Naive thymus-derived CD4-positive, alpha-beta T cell (primary cell): ENCODE measurements around the gene CDK15. TPM values are rescaled to one million over a fixed set of nuclear protein-coding genes. Genes with fewer than 3 reads are reported as not detected.
A peak's percentile ranks its signal among the peaks of the same experiment; 100 is the strongest.

ENCODE experiments used
- ATAC-seq: fragments of 150-1000 bp; cut with Tn5 transposase; 2 replicates; pipeline ENCODE4 v1.10.0; 2021; ENCODE audit warnings: mild to moderate bottlenecking, moderate library complexity
- CTCF ChIA-PET: fragments of 350-600 bp; sonication (Branson Sonifier 250); formaldehyde crosslinking; loops from one replicate; lab custom pipeline; 2021; ENCODE audit warnings: antibody characterized with exemption; lab: Charles Lee
- POLR2A ChIA-PET: fragments of 350-600 bp; sonication (Branson Sonifier 250); formaldehyde crosslinking; loops from one replicate; lab custom pipeline; 2021; ENCODE audit warnings: antibody characterized with exemption, inconsistent platforms; lab: Charles Lee
- DNase-seq, 9 donors: peaks; one replicate each; pipeline versions ENCODE4 v3.0.0 to v3.0.0-alpha.2; 2020 to 2022; ENCODE audit warnings: mixed read lengths in 1 of 9
- H3K27ac ChIP-seq: one replicate; pipeline ENCODE4 v1.7.0; 2013; ENCODE audit warnings: mild to moderate bottlenecking, low read depth, low read length, moderate library complexity
- H3K27me3 ChIP-seq, 2 donors: one replicate each; pipeline ENCODE4 v1.7.0; 2013; ENCODE audit warnings: low read length in 2 of 2, mild to moderate bottlenecking in 2 of 2, moderate library complexity in 2 of 2; ENCODE audit not compliant: control insufficient read depth in 2 of 2, insufficient read depth in 2 of 2
- H3K36me3 ChIP-seq, 3 experiments: 1 replicate in 2 of 3; 2 replicates in 1 of 3; pipeline ENCODE4 v1.7.0; 2013; ENCODE audit warnings: low read length in 3 of 3, mild to moderate bottlenecking in 3 of 3, moderate library complexity in 1 of 3; ENCODE audit not compliant: insufficient read depth in 3 of 3, control insufficient read depth in 2 of 3
- H3K4me1 ChIP-seq, 2 donors: one replicate each; pipeline ENCODE4 v1.7.0; 2013; ENCODE audit warnings: low read length in 2 of 2, mild to moderate bottlenecking in 2 of 2, moderate library complexity in 1 of 2; ENCODE audit not compliant: control insufficient read depth in 2 of 2, insufficient read depth in 2 of 2
- H3K4me3 ChIP-seq: 2 replicates; pipeline ENCODE4 v1.7.0; 2013; ENCODE audit warnings: mild to moderate bottlenecking, low read length
- H3K9me3 ChIP-seq, 3 experiments: 1 replicate in 2 of 3; 2 replicates in 1 of 3; pipeline ENCODE4 v1.7.0; 2013; ENCODE audit warnings: low read length in 3 of 3; ENCODE audit not compliant: control insufficient read depth in 2 of 3
- H3K27ac Mint-ChIP-seq, 9 donors: one replicate each; pipeline ENCODE4 v1.8.0; 2020 to 2022; ENCODE audit warnings: mixed read lengths in 9 of 9, mild to moderate bottlenecking in 8 of 9, moderate library complexity in 5 of 9, inconsistent platforms in 2 of 9
- H3K27me3 Mint-ChIP-seq, 5 donors: one replicate each; pipeline ENCODE4 v1.8.0; 2021 to 2022; ENCODE audit warnings: mixed read lengths in 5 of 5, mild to moderate bottlenecking in 1 of 5
- H3K36me3 Mint-ChIP-seq, 5 donors: one replicate each; pipeline ENCODE4 v1.8.0; 2020 to 2022; ENCODE audit warnings: mixed read lengths in 5 of 5, mild to moderate bottlenecking in 3 of 5, inconsistent platforms in 1 of 5
- H3K4me1 Mint-ChIP-seq, 7 donors: one replicate each; pipeline ENCODE4 v1.8.0; 2020 to 2022; ENCODE audit warnings: mixed read lengths in 7 of 7, mild to moderate bottlenecking in 3 of 7, inconsistent platforms in 1 of 7
- H3K4me3 Mint-ChIP-seq, 10 donors: one replicate each; pipeline ENCODE4 v1.8.0; 2020 to 2022; ENCODE audit warnings: mild to moderate bottlenecking in 10 of 10, mixed read lengths in 10 of 10, moderate library complexity in 6 of 10, inconsistent platforms in 2 of 10
- H3K9me3 Mint-ChIP-seq, 11 donors: one replicate each; pipeline ENCODE4 v1.8.0; 2020 to 2022; ENCODE audit warnings: mixed read lengths in 11 of 11, mild to moderate bottlenecking in 4 of 11, inconsistent platforms in 1 of 11, moderate library complexity in 1 of 11
- intact Hi-C, 2 donors: fragments of 100-400 bp; cut with micrococcal nuclease; formaldehyde crosslinking; loops; one replicate each; pipeline ENCODE4 v1.15.1; 2023
- polyA plus RNA-seq, 2 donors: library from polyadenylated mRNA; unstranded; fragments of 300-500 nt; fragmentation: Illumina TruSeq; gene quantifications; one replicate each; pipeline ENCODE4 v1.2.3, GENCODE V29; 2021
- total RNA-seq, 6 experiments: library from RNA in 5 of 6; stranded (reverse) in 5 of 6; gene quantifications; 1 replicate in 5 of 6; 2 replicates in 1 of 6; pipeline ENCODE4 v1.2.3 and lab custom pipeline; 2021 to 2026

Gene CDK15
- total and polyA plus RNA-seq, 7 experiments from 2014 or later, result not detected

DNA sequence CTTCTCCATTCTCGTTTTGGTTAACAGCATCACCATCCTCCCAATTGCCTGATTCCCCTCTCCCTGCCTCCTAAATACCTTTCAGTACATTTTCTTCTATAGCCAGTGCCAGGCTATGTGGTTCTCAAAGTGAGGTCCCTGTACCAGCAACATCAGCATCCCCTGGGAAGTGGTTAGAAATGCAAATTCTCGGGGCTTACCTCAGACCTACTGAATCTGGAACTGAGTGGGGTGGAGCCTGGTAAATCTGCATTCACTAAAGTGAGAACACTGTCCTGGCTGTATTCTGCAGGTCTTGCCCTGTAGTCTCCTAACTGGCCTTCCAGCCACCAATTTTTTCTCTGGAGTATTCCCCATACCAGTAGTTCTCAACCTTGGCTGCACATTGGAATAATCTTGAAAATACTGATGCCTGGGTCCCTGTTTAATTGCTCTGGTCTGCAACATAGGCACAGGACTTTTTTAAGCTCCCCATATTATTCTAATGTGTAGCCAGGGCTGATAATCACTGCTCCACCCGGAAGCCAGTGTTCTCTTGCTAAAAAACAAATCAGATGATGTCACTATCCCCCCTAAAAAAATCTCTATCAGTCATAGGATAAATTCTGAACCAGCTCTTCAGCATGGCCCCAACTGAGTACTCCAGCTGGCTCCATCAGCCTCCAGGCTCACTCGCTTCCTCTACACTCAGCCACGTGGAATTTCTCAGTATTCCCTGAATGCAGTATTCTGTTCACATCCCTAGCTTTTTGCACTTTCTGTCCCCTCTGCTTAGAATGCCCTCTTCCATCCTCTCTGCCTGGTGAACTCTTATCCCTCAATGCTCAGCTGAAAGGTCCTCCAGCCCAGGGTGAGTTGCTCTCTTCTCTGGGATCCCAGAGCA, 98.4 kb downstream of the CDK15 start:
- CTCF ChIA-PET, result no interaction called here
- Mint-ChIP-seq H3K4me1 (peaks cover 1 to 25% (median 8%) of the 10 kb centered on the region in 7 donors), H3K4me3 (no peak overlapping the region), H3K27ac (no peak overlapping the region), H3K9me3 (peaks cover 0 to 1% (median 0%) of the 10 kb centered on the region in 11 donors), H3K36me3 (no peaks in the 10 kb centered on the region), H3K27me3 (peaks cover 11 to 30% (median 19%) of the 10 kb centered on the region in 5 donors)
- intact Hi-C loops, result no loop called here
- Histone ChIP-seq H3K27ac (no peak overlapping the region), H3K4me1 (peaks cover 0 to 5% of the 10 kb centered on the region in 2 donors), H3K27me3 (peaks cover 0 to 4% of the 10 kb centered on the region in 2 donors), H3K9me3 (no peaks in the 10 kb centered on the region), H3K4me3 (no peak overlapping the region), H3K36me3 (no peaks in the 10 kb centered on the region)
- POLR2A ChIA-PET, result no interaction called here
- no peak for DNase-seq
- ATAC-seq, result no peak

DNA sequence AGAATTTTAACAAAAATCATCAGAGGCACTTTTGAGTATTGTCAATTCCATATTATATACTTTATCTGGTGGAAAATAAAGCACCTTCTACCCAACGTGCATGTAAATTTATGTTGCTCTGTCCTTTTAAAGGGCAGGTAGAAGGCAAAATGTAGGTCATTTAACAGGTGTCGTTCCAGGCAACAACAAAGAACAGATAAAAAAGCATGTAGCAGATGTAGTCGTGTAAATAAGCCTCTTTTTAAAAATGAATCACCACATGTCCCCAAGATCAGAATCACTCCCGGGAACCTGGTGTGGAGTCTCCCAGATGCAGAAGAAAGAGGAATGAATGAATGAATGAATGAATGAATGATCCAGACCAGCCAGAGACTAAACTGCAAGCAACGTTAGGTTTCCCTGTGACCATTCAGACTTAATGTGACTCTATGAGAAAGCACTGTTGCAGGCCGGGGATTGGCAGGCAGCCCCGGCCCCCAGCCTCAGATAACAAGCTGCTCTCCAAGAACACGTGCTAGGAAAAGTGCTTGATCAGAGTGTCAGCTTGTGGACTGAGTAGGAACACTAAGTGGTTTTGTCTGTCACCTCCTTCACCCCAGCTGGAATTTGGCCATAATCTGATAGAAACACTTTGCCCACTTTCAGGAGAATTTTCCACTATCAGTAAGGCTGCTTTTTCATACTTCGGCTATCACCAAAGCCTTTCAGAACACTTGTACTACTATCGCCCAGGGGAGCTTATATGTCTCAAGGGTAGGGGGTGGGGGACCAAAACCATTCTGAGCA, 100.6 kb downstream of the CDK15 start:
- DNase-seq (no peak), ATAC-seq (no peak)
- Mint-ChIP-seq H3K36me3 (no peaks in the 10 kb centered on the region), H3K9me3 (peaks cover 0 to 1% (median 0%) of the 10 kb centered on the region in 11 donors), H3K4me1 (peaks cover 6 to 22% (median 11%) of the 10 kb centered on the region in 7 donors), H3K27me3 (peaks cover 5 to 19% (median 15%) of the 10 kb centered on the region in 5 donors), H3K4me3 (no peak overlapping the region), H3K27ac (no peak overlapping the region)
- H3K4me3 ChIP-seq, result no peak overlapping the region
- no peaks in the 10 kb centered on the region for H3K9me3 ChIP-seq
- ChIA-PET CTCF (no interaction called here), POLR2A (no interaction called here)
- intact Hi-C loops, result no loop called here
- H3K27ac ChIP-seq, result no peak overlapping the region
- no peaks in the 10 kb centered on the region for H3K36me3 ChIP-seq
- H3K27me3 ChIP-seq, result no peaks in the 10 kb centered on the region
- peaks cover 0 to 7% of the 10 kb centered on the region in 2 donors for H3K4me1 ChIP-seq

DNA sequence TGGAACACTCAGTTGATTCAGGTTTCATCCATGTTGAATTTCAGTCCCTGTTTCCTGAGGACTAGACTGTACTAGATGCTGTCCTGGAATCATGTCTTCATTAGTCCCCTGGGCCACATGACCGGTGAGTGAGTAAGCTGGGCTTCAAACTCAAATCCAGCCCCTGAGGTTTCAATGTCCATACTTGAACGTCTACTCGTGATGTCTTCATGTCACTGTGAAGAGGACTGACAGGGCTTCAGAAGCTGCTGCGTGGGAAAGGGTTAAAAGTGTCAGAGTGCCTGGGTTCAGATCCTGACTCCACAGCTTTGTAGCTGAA, 101.2 kb downstream of the CDK15 start:
- Mint-ChIP-seq H3K27me3 (peaks cover 5 to 19% (median 15%) of the 10 kb centered on the region in 5 donors), H3K9me3 (peaks cover 0 to 1% (median 0%) of the 10 kb centered on the region in 11 donors), H3K27ac (no peak overlapping the region), H3K4me3 (no peak overlapping the region), H3K4me1 (peaks cover 6 to 18% (median 11%) of the 10 kb centered on the region in 7 donors), H3K36me3 (no peaks in the 10 kb centered on the region)
- intact Hi-C loops, result no loop called here
- Histone ChIP-seq H3K36me3 (no peaks in the 10 kb centered on the region), H3K27ac (no peak overlapping the region), H3K9me3 (no peaks in the 10 kb centered on the region), H3K4me3 (no peak overlapping the region), H3K27me3 (no peaks in the 10 kb centered on the region), H3K4me1 (peaks cover 0 to 7% of the 10 kb centered on the region in 2 donors)
- no peak for DNase-seq
- ATAC-seq, result no peak
- ChIA-PET CTCF (no interaction called here), POLR2A (no interaction called here)

DNA sequence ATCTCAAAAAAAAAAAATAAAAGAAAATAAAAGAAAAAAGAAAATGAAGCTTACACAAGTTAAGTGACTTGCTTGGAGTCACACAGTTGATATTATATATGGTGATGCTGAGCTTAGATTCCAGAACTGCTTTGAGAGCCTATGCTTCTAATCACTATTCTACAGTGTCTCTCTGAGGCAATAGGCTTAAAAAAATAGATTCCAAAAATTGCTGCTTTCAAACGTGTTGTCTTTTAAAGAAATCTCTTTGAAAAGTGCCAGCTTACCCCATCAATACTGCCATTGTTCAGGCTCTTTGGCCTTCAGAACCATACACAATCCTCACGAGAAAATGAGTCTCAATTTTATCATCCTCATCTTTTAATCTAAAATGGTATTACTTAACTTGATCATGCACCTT, 102.6 kb downstream of the CDK15 start:
- POLR2A ChIA-PET, result no interaction called here
- DNase-seq (no peak), ATAC-seq (no peak)
- Mint-ChIP-seq H3K4me3 (no peak overlapping the region), H3K27me3 (peaks cover 5 to 19% (median 10%) of the 10 kb centered on the region in 5 donors), H3K27ac (no peak overlapping the region), H3K36me3 (no peaks in the 10 kb centered on the region), H3K4me1 (peaks cover 6 to 18% (median 11%) of the 10 kb centered on the region in 7 donors), H3K9me3 (peaks cover 0 to 1% (median 0%) of the 10 kb centered on the region in 11 donors)
- Histone ChIP-seq H3K4me1 (peaks cover 0 to 7% of the 10 kb centered on the region in 2 donors), H3K27me3 (no peaks in the 10 kb centered on the region), H3K4me3 (no peak overlapping the region), H3K9me3 (no peaks in the 10 kb centered on the region), H3K36me3 (no peaks in the 10 kb centered on the region), H3K27ac (no peak overlapping the region)
- intact Hi-C loops, result no loop called here
- CTCF ChIA-PET, result interaction anchor here (0.6 kb wide), 1 partner anchor 92 kb away, joined by 3 read pairs; no protein-coding TSS in a partner anchor

GRCh38 chr2:201909348-201909747, 103.0 kb downstream of the CDK15 start:
- POLR2A ChIA-PET, result no interaction called here
- CTCF ChIA-PET, result interaction anchor here (0.6 kb wide), 1 partner anchor 92 kb away, joined by 3 read pairs; no protein-coding TSS in a partner anchor
- peak overlapping the region in 2 of 10 donors; percentile 60 to 66 for H3K4me3 Mint-ChIP-seq

DNA sequence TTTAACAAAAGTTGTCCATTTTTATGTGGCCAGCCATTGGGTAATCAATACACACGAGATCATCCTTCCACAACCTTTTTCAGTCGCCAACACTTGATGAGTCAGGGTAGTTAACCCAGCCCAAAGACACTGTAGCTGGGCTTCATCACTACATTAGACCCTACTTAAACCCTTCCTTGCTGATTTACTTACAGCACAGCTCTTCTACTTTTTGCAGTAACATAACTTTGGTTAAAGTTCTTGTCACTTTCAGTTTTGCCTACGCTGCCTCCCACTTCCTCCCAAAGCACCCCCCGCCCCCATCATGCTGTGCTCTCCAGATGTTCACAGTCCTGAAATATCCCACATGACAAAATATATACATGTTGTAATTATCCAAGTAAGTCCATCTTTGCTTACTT, 103.6 kb downstream of the CDK15 start:
- peaks cover 0 to 7% of the 10 kb centered on the region in 2 donors for H3K4me1 ChIP-seq
- no peak for ATAC-seq
- H3K4me3 Mint-ChIP-seq, result peak overlapping the region; percentile 14 to 79 (median 56)
- H3K36me3 Mint-ChIP-seq, result no peaks in the 10 kb centered on the region
- CTCF ChIA-PET, result interaction anchor here (2.1 kb wide), 1 partner anchor 50 kb away, joined by 6 read pairs; no protein-coding TSS in a partner anchor
- intact Hi-C loops, result no loop called here
- peaks cover 6 to 18% (median 11%) of the 10 kb centered on the region in 7 donors for H3K4me1 Mint-ChIP-seq
- H3K27ac ChIP-seq, result no peak overlapping the region
- POLR2A ChIA-PET, result no interaction called here
- H3K27ac Mint-ChIP-seq, result peak overlapping the region in 7 of 9 donors; percentile 7 to 61 (median 50)
- H3K4me3 ChIP-seq, result no peak overlapping the region
- DNase-seq, result no peak
- H3K27me3 ChIP-seq, result no peaks in the 10 kb centered on the region
- H3K9me3 ChIP-seq, result no peaks in the 10 kb centered on the region
- peaks cover 0 to under 1% (median 0%) of the 10 kb centered on the region in 11 donors for H3K9me3 Mint-ChIP-seq
- H3K36me3 ChIP-seq, result no peaks in the 10 kb centered on the region
- peaks cover 0 to 10% (median 6%) of the 10 kb centered on the region in 5 donors for H3K27me3 Mint-ChIP-seq

More at GRCh38 chr2:201909348-201909747, 103.0 kb downstream of the CDK15 start:
- no peaks in the 10 kb centered on the region for H3K27me3 ChIP-seq
- H3K9me3 ChIP-seq, result no peaks in the 10 kb centered on the region
- no peak overlapping the region for H3K4me3 ChIP-seq
- Mint-ChIP-seq H3K4me1 (peaks cover 6 to 18% (median 11%) of the 10 kb centered on the region in 7 donors), H3K27me3 (peaks cover 3 to 17% (median 9%) of the 10 kb centered on the region in 5 donors), H3K9me3 (peaks cover 0 to 1% (median 0%) of the 10 kb centered on the region in 11 donors), H3K36me3 (no peaks in the 10 kb centered on the region), H3K27ac (peak overlapping the region in 2 of 9 donors; percentile 42 to 61)
- intact Hi-C loops, result no loop called here
- H3K4me1 ChIP-seq, result peaks cover 0 to 7% of the 10 kb centered on the region in 2 donors
- ATAC-seq (no peak), DNase-seq (no peak)
- H3K36me3 ChIP-seq, result no peaks in the 10 kb centered on the region
- H3K27ac ChIP-seq, result no peak overlapping the region
